GM23338 (cell line): Measurements from ENCODE around the gene KCNN3. TPM values are rescaled to one million over a fixed set of nuclear protein-coding genes. Genes with fewer than 3 reads are reported as not detected.

Source experiments
- ATAC-seq: fragments of 200-7000 bp; cut with Tn5 transposase; 3 replicates; pipeline ENCODE4 v1.9.1; 2020
- DNase-seq: peaks from one replicate; pipeline ENCODE4 v3.0.0-alpha.2; 2015; ENCODE audit warnings: low spot score
- H2AFZ ChIP-seq: fragments of 200-600 bp; sonication (generic); 2 replicates; pipeline ENCODE4 v1.8.0; 2016; ENCODE audit warnings: antibody characterized with exemption, mild to moderate bottlenecking, moderate library complexity
- H3F3A ChIP-seq: fragments of 200-600 bp; sonication (generic); replicated peaks from 2 replicates; pipeline ENCODE4 v1.8.0; 2017; ENCODE audit warnings: antibody characterized with exemption, mixed run types, low read depth
- H3K27ac ChIP-seq: fragments of 200-600 bp; sonication (generic); 2 replicates; pipeline ENCODE4 v1.6.1; 2016; ENCODE audit warnings: low read depth
- H3K27me3 ChIP-seq: fragments of 200-600 bp; sonication (generic); 2 replicates; pipeline ENCODE4 v1.8.0; 2016; ENCODE audit warnings: mild to moderate bottlenecking, mixed run types, moderate library complexity; ENCODE audit not compliant: insufficient read depth
- H3K36me3 ChIP-seq: fragments of 200-600 bp; sonication (generic); 2 replicates; pipeline ENCODE4 v1.8.0; 2016; ENCODE audit warnings: mild to moderate bottlenecking; ENCODE audit not compliant: insufficient read depth
- H3K4me1 ChIP-seq: fragments of 200-600 bp; sonication (generic); 2 replicates; pipeline ENCODE4 v1.8.0; 2016; ENCODE audit warnings: mild to moderate bottlenecking, moderate library complexity; ENCODE audit not compliant: insufficient read depth
- H3K4me2 ChIP-seq: fragments of 200-600 bp; sonication (generic); 2 replicates; pipeline ENCODE4 v1.7.1; 2017; ENCODE audit warnings: mixed run types
- H3K4me3 ChIP-seq: fragments of 200-600 bp; sonication (generic); 2 replicates; pipeline ENCODE4 v1.6.1; 2016; ENCODE audit warnings: mixed run types
- H3K79me2 ChIP-seq: fragments of 200-600 bp; sonication (generic); replicated peaks from 2 replicates; pipeline ENCODE4 v1.8.0; 2017; ENCODE audit warnings: mild to moderate bottlenecking; ENCODE audit not compliant: insufficient read depth
- H3K9me2 ChIP-seq: fragments of 200-600 bp; sonication (generic); 2 replicates; pipeline ENCODE4 v1.8.0; 2017; ENCODE audit not compliant: insufficient read depth
- H4K20me1 ChIP-seq: fragments of 200-600 bp; sonication (generic); replicated peaks from 2 replicates; pipeline ENCODE4 v1.8.0; 2017; ENCODE audit warnings: mild to moderate bottlenecking; ENCODE audit not compliant: insufficient read depth
- H3K27ac Mint-ChIP-seq: 2 replicates; pipeline ENCODE4 v1.8.0; 2020; ENCODE audit warnings: inconsistent platforms, mild to moderate bottlenecking, moderate library complexity, mixed read lengths
- H3K27me3 Mint-ChIP-seq: 3 replicates; pipeline ENCODE4 v1.8.0; 2022; ENCODE audit warnings: low read depth, mild to moderate bottlenecking, moderate library complexity, mixed read lengths, inconsistent platforms; ENCODE audit not compliant: insufficient read depth, poor library complexity
- H3K36me3 Mint-ChIP-seq: 3 replicates; pipeline ENCODE4 v1.8.0; 2021; ENCODE audit warnings: low read depth, mild to moderate bottlenecking, inconsistent platforms, moderate library complexity, mixed read lengths
- H3K4me1 Mint-ChIP-seq: 3 replicates; pipeline ENCODE4 v1.8.0; 2020; ENCODE audit warnings: mild to moderate bottlenecking, inconsistent platforms, mixed read lengths
- H3K4me3 Mint-ChIP-seq: 3 replicates; pipeline ENCODE4 v1.8.0; 2021; ENCODE audit warnings: moderate library complexity, mild to moderate bottlenecking, inconsistent platforms, mixed read lengths
- H3K9me3 Mint-ChIP-seq: 3 replicates; pipeline ENCODE4 v1.8.0; 2020; ENCODE audit warnings: moderate library complexity, mild to moderate bottlenecking, inconsistent platforms, mixed read lengths
- CREB1 ChIP-seq: fragments of 250-450 bp; sonication (Bioruptor Pico); IDR thresholded peaks from 2 replicates; pipeline ENCODE4 v1.5.0; 2020; ENCODE audit warnings: low read depth, mild to moderate bottlenecking, moderate library complexity
- CTCF ChIP-seq, 2 experiments: fragments of 200-600 bp in 1 of 2; sonication (generic) in 1 of 2; conservative IDR thresholded peaks; 2 replicates each; pipeline versions ENCODE4 v1.5.1 to v1.6.1; 2016 to 2017; ENCODE audit warnings: antibody characterized with exemption in 2 of 2, low read depth in 2 of 2, mild to moderate bottlenecking in 2 of 2, moderate library complexity in 1 of 2
- EZH2 ChIP-seq: fragments of 200-600 bp; sonication (generic); IDR thresholded peaks from one replicate; pipeline ENCODE4 v1.8.0; 2017; ENCODE audit warnings: antibody characterized with exemption, mild to moderate bottlenecking, low read depth; ENCODE audit not compliant: unreplicated experiment
- EZH2phosphoT487 ChIP-seq: fragments of 200-600 bp; sonication (generic); IDR thresholded peaks from one replicate; pipeline ENCODE4 v1.8.1; 2018; ENCODE audit warnings: antibody characterized with exemption; ENCODE audit not compliant: unreplicated experiment
- JUNB ChIP-seq: IDR thresholded peaks from one replicate; pipeline ENCODE4 v1.6.1; 2016; ENCODE audit warnings: antibody characterized with exemption; ENCODE audit not compliant: unreplicated experiment
- NANOG ChIP-seq: IDR thresholded peaks from 2 replicates; pipeline ENCODE4 v1.6.1; 2016; ENCODE audit warnings: antibody characterized with exemption, borderline replicate concordance
- POLR2AphosphoS5 ChIP-seq: IDR thresholded peaks from 2 replicates; pipeline ENCODE4 v1.6.1; 2016; ENCODE audit warnings: antibody characterized with exemption, low read depth
- STAT1 ChIP-seq: IDR thresholded peaks from one replicate; pipeline ENCODE4 v1.6.1; 2016; ENCODE audit warnings: antibody characterized with exemption; ENCODE audit not compliant: unreplicated experiment
- ZNF114 ChIP-seq: fragments of 250-450 bp; sonication (Bioruptor Pico); IDR thresholded peaks from 2 replicates; pipeline ENCODE4 v1.5.0; 2020; ENCODE audit warnings: mild to moderate bottlenecking, moderate library complexity
- ZNF331 ChIP-seq: fragments of 250-450 bp; sonication (Bioruptor Pico); IDR thresholded peaks from 2 replicates; pipeline ENCODE4 v1.5.0; 2020; ENCODE audit warnings: low read depth, mild to moderate bottlenecking, moderate library complexity
- polyA plus RNA-seq: library from polyadenylated mRNA; unstranded; fragments of >200 nt; fragmentation: Nextera tagmentation; extraction: Ambion mirVana; gene quantifications from 2 replicates; pipeline ENCODE4 v1.2.1, GENCODE V29; 2016
- total RNA-seq: library from RNA; depleted of rRNA; stranded (reverse); fragments of >200 nt; shearing (Covaris generic); gene quantifications from 2 replicates; pipeline ENCODE4 v1.2.3, GENCODE V29; 2014
- TF ChIP-seq, protein P1 (sequence below): IDR thresholded peaks from one replicate; pipeline ENCODE4 v1.6.1; 2018; ENCODE audit warnings: antibody characterized with exemption; ENCODE audit not compliant: unreplicated experiment
- TF ChIP-seq, protein P2 (sequence below): IDR thresholded peaks from 2 replicates; pipeline ENCODE4 v1.6.1; 2016; ENCODE audit warnings: antibody characterized with exemption
- TF ChIP-seq, protein P3 (sequence below): fragments of 250-450 bp; sonication (Bioruptor Pico); IDR thresholded peaks from 2 replicates; pipeline ENCODE4 v1.5.0; 2020; ENCODE audit warnings: mild to moderate bottlenecking, moderate library complexity

KCNN3 gene
- total and polyA plus RNA-seq, 2 experiments from 2014 or later, result 1.9 to 3.0 TPM

- Histone ChIP-seq H3K79me2 (no peaks in the 10 kb centered on the region), H2AFZ (no peak overlapping the region), H3K4me2 (no peak overlapping the region), H4K20me1 (no peaks in the 10 kb centered on the region), H3K27me3 (peaks cover 13% of the 10 kb centered on the region), H3K36me3 (no peaks in the 10 kb centered on the region), H3F3A (no peaks in the 10 kb centered on the region), H3K27ac (no peak overlapping the region), H3K4me1 (peaks cover 13% of the 10 kb centered on the region), H3K9me2 (no peaks in the 10 kb centered on the region), H3K4me3 (no peak overlapping the region)
- H3K4me1 Mint-ChIP-seq, result peaks cover 32% of the 10 kb centered on the region
- DNase-seq (no peak), ATAC-seq (no peak)
- no peak overlapping the region for H3K27ac Mint-ChIP-seq
- no peak overlapping the region; the same call in 2 of the 3 replicates for H3K4me3 Mint-ChIP-seq
- H3K27me3 Mint-ChIP-seq, result peaks cover 29% of the 10 kb centered on the region
- H3K36me3 Mint-ChIP-seq, result no peaks in the 10 kb centered on the region
- H3K9me3 Mint-ChIP-seq, result no peaks in the 10 kb centered on the region; the same call in 2 of the 3 replicates
- TF ChIP-seq, protein P1, sequence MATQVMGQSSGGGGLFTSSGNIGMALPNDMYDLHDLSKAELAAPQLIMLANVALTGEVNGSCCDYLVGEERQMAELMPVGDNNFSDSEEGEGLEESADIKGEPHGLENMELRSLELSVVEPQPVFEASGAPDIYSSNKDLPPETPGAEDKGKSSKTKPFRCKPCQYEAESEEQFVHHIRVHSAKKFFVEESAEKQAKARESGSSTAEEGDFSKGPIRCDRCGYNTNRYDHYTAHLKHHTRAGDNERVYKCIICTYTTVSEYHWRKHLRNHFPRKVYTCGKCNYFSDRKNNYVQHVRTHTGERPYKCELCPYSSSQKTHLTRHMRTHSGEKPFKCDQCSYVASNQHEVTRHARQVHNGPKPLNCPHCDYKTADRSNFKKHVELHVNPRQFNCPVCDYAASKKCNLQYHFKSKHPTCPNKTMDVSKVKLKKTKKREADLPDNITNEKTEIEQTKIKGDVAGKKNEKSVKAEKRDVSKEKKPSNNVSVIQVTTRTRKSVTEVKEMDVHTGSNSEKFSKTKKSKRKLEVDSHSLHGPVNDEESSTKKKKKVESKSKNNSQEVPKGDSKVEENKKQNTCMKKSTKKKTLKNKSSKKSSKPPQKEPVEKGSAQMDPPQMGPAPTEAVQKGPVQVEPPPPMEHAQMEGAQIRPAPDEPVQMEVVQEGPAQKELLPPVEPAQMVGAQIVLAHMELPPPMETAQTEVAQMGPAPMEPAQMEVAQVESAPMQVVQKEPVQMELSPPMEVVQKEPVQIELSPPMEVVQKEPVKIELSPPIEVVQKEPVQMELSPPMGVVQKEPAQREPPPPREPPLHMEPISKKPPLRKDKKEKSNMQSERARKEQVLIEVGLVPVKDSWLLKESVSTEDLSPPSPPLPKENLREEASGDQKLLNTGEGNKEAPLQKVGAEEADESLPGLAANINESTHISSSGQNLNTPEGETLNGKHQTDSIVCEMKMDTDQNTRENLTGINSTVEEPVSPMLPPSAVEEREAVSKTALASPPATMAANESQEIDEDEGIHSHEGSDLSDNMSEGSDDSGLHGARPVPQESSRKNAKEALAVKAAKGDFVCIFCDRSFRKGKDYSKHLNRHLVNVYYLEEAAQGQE, result no peak
- TF ChIP-seq CREB1 (CRISPR knock-in tag) (no peak), JUNB (no peak), EZH2phosphoT487 (no peak), CTCF (conservative IDR thresholded peaks at IDR 0.05; ENCODE audit: low read depth in 2 of 2) (no peak), ZNF114 (CRISPR knock-in tag) (no peak), ZNF331 (CRISPR knock-in tag) (no peak), NANOG (no peak), STAT1 (no peak), EZH2 (no peak), POLR2AphosphoS5 (no peak)
- TF ChIP-seq, protein P2, sequence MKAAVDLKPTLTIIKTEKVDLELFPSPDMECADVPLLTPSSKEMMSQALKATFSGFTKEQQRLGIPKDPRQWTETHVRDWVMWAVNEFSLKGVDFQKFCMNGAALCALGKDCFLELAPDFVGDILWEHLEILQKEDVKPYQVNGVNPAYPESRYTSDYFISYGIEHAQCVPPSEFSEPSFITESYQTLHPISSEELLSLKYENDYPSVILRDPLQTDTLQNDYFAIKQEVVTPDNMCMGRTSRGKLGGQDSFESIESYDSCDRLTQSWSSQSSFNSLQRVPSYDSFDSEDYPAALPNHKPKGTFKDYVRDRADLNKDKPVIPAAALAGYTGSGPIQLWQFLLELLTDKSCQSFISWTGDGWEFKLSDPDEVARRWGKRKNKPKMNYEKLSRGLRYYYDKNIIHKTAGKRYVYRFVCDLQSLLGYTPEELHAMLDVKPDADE, result no peak
- TF ChIP-seq, protein P3, sequence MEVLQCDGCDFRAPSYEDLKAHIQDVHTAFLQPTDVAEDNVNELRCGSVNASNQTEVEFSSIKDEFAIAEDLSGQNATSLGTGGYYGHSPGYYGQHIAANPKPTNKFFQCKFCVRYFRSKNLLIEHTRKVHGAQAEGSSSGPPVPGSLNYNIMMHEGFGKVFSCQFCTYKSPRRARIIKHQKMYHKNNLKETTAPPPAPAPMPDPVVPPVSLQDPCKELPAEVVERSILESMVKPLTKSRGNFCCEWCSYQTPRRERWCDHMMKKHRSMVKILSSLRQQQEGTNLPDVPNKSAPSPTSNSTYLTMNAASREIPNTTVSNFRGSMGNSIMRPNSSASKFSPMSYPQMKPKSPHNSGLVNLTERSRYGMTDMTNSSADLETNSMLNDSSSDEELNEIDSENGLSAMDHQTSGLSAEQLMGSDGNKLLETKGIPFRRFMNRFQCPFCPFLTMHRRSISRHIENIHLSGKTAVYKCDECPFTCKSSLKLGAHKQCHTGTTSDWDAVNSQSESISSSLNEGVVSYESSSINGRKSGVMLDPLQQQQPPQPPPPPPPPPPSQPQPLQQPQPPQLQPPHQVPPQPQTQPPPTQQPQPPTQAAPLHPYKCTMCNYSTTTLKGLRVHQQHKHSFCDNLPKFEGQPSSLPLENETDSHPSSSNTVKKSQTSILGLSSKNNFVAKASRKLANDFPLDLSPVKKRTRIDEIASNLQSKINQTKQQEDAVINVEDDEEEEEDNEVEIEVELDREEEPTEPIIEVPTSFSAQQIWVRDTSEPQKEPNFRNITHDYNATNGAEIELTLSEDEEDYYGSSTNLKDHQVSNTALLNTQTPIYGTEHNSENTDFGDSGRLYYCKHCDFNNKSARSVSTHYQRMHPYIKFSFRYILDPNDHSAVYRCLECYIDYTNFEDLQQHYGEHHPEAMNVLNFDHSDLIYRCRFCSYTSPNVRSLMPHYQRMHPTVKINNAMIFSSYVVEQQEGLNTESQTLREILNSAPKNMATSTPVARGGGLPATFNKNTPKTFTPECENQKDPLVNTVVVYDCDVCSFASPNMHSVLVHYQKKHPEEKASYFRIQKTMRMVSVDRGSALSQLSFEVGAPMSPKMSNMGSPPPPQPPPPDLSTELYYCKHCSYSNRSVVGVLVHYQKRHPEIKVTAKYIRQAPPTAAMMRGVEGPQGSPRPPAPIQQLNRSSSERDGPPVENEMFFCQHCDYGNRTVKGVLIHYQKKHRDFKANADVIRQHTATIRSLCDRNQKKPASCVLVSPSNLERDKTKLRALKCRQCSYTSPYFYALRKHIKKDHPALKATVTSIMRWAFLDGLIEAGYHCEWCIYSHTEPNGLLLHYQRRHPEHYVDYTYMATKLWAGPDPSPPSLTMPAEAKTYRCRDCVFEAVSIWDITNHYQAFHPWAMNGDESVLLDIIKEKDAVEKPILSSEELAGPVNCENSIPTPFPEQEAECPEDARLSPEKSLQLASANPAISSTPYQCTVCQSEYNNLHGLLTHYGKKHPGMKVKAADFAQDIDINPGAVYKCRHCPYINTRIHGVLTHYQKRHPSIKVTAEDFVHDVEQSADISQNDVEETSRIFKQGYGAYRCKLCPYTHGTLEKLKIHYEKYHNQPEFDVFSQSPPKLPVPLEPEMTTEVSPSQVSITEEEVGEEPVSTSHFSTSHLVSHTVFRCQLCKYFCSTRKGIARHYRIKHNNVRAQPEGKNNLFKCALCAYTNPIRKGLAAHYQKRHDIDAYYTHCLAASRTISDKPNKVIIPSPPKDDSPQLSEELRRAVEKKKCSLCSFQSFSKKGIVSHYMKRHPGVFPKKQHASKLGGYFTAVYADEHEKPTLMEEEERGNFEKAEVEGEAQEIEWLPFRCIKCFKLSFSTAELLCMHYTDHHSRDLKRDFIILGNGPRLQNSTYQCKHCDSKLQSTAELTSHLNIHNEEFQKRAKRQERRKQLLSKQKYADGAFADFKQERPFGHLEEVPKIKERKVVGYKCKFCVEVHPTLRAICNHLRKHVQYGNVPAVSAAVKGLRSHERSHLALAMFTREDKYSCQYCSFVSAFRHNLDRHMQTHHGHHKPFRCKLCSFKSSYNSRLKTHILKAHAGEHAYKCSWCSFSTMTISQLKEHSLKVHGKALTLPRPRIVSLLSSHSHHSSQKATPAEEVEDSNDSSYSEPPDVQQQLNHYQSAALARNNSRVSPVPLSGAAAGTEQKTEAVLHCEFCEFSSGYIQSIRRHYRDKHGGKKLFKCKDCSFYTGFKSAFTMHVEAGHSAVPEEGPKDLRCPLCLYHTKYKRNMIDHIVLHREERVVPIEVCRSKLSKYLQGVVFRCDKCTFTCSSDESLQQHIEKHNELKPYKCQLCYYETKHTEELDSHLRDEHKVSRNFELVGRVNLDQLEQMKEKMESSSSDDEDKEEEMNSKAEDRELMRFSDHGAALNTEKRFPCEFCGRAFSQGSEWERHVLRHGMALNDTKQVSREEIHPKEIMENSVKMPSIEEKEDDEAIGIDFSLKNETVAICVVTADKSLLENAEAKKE (CRISPR knock-in tag), result no peak
These were observed 3.4 kb upstream of the KCNN3 start for GRCh38 chr1:154873321-154873950.
